Coronary artery (tissue), 2 donors: ENCODE measurements around the gene MARCKSL1.

ENCODE experiments used
- DNase-seq: peaks from one replicate; pipeline ENCODE4 v3.0.0-alpha.2; 2017; ENCODE audit warnings: low spot score
- H3K27ac ChIP-seq, 2 donors: fragments of 200-600 bp; sonication (generic); one replicate each; pipeline ENCODE4 v1.5.1; 2016 to 2019
- H3K4me3 ChIP-seq: fragments of 200-600 bp; sonication (generic); 2 replicates; pipeline ENCODE4 v1.5.1; 2016; ENCODE audit warnings: mild to moderate bottlenecking, moderate library complexity
- CTCF ChIP-seq: fragments of 200-600 bp; sonication (generic); IDR thresholded peaks from one replicate; pipeline ENCODE4 v1.5.1; 2019; ENCODE audit warnings: antibody characterized with exemption

MARCKSL1 gene

DNA sequence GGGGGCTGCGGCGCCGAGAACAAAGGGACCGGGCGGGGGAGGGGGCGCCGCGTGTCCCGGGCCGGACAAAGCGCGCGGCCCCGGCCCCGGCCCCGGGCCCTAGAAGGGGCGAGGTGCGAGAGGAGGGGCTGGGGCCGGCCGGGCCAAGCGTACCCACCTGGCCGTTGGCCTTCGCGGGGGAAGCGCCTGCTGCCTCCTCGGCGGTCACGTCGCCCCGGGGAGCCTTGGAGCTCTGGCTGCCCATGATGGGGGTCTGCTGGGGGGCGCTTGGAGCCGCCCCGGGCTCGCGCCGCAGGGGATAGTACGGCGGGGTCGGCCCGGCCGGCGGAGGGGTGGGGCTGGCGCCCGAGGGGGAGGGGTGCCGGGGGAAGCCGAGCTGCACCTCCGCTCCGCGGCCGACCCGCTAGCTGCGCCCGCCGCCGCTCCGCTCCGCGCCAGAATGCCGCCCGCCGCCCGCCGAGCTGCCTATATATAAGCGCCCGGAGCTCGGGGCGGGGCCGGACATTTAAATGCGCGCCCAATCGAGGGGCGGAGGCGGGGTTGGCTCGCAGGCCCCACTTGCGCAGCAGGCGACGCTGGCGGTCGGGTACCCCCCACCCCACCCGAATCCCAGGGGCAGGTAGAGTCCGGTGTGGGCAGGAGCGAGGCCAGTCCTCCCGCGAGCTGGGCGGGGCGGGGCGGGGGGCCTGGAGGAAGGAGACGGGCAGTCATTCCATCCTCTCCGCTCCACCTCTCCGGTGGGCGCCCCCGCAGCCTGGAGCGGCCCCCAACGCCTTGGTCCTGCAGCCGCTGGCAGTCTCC is at the start of gene MARCKSL1:
TSS of gene MARCKSL1 (minus strand) at position 444 of the 801 bp plus-strand sequence. CDS start at position 244, 200 bp downstream.
- peak within 1 kb of the TSS in 1 of 2 donors; percentile 73 for H3K27ac ChIP-seq
- DNase-seq, result no peak
- peak within 1 kb of the TSS; percentile 81 for H3K4me3 ChIP-seq
- no peak for TF ChIP-seq CTCF

DNA sequence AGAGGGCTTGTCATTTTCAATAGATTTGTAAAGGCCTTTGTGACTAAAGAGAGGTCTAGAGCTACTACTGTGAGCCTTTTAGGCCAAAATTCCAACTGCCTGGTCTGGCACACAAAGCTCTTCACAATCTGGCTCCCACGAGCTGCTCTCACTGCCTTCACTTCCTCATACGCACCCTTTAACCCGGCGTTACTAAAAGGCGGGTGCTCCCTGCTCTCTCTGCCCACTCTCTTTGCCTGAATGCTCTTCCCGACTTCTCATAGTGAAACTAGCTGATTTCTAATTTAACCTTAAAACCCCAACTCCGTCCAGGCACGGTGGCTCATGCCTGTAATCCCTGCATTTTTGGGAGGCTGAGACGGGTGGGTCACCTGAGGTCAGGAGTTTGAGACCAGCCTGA is 44.0 kb upstream of the MARCKSL1 start:
- no peak overlapping the region for H3K27ac ChIP-seq
- no peak for TF ChIP-seq CTCF

GRCh38 chr1:32377541-32378220 is 41.6 kb upstream of the MARCKSL1 start:
- no peak for TF ChIP-seq CTCF
- no peak for DNase-seq
- no peak overlapping the region for H3K4me3 ChIP-seq
- no peak overlapping the region for H3K27ac ChIP-seq

More for the DNA sequence above, 44.0 kb upstream of the MARCKSL1 start:
- H3K4me3 ChIP-seq, result no peak overlapping the region
- DNase-seq, result no peak

DNA sequence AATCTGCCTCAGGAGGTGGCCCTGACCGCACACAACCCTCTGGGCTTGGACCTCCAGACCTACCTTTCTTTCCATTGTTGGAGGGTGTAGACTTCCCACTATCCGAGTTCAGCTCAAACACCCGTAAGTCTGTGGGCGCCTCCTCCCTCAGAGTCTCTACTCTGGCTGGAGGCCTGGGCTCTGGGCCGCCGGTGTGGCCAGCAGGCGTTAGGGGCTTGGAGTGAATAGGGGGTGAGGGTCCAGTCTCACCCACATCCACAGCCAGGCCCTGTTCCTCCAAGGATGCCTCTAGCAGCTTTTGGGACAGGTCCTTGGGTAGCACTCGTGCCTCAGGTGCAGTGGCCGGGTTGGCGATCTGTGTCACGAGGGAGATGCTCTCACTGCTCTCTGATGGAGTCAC is 40.2 kb upstream of the MARCKSL1 start:
- DNase-seq, result no peak
- Histone ChIP-seq H3K4me3 (no peak overlapping the region), H3K27ac (no peak overlapping the region)
- no peak for TF ChIP-seq CTCF

DNA sequence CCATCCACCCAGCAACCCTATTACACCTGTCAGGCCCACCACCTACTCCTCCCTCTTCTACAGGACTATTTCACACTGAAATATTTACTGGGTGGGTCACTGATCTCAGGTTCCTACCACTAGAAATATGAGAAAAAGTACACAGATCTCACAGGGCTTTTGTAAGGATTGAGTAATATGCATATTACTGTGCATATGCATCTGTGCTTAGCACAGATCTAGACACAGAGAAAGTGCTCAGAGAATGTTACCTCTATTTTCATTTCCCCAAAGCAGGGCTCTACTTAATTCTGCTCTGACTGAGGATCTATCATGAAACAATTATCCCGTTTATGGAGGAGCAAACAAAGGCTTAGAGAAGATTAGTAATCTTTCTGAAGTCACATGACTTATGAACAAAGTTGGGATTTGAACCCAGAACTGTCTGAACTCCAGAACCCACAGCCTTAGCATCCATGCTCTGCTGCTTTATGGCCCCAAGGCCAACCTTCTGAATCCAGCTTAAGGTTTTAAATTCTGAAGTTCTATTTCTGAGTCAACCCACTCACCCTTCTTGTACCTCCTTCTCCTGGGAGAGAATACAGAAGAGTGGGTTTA is 38.1 kb upstream of the MARCKSL1 start:
- DNase-seq, result no peak
- Histone ChIP-seq H3K4me3 (no peak overlapping the region), H3K27ac (no peak overlapping the region)
- no peak for TF ChIP-seq CTCF

GRCh38 chr1:32372149-32372756 is 36.2 kb upstream of the MARCKSL1 start:
- Histone ChIP-seq H3K4me3 (no peak overlapping the region), H3K27ac (no peak overlapping the region)
- TF ChIP-seq CTCF, result no peak
- DNase-seq, result no peak
